HG03342 (cell line): ENCODE measurements around the gene ATP8B3.
"Not testable (repeated sequence)": the region's sequence is repeated elsewhere in the genome, so short reads cannot be mapped to it uniquely, and the experiment has no call there.

Experiments used
- ATAC-seq: cut with Tn5 transposase; IDR thresholded peaks from one replicate; pipeline ENCODE4 v1.9.1; 2021; ENCODE audit warnings: mild to moderate bottlenecking, moderate library complexity; ENCODE audit not compliant: unreplicated experiment

ATP8B3 gene

DNA sequence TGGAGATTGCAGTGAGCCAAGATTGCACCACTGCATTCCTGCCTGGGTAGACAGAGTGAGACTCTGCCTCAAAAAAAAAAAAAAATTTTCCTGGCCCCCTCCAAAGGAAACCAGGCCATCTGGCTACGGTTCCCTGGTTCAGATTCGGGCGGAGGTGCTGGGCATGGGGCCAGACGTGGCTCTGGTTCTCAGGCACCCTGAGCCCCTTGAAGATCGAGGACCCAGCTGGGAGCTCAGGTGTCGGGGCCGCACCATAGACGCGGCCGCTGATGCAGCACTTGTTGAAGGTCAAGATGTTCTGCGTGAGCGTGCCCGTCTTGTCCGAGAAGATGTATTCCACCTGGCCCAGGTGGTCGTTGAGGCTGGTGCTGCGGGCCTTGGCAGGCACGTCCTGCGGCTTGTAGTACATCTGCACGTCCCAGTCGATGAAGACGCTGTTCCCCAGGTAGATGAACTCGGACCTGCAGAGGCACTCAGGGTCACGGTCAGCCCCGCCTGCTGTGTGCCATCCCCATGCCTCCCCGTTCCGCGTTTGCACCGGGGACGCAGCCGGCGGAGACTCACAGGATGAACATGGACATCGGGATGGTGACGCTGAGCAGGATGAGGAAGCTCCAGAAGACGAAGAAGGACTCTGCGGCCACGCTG is 12.3 kb downstream of the ATP8B3 start:
- ATAC-seq = no peak

GRCh38 chr19:1797313-1797712 is 14.8 kb downstream of the ATP8B3 start:
- ATAC-seq = not testable (repeated sequence)

DNA sequence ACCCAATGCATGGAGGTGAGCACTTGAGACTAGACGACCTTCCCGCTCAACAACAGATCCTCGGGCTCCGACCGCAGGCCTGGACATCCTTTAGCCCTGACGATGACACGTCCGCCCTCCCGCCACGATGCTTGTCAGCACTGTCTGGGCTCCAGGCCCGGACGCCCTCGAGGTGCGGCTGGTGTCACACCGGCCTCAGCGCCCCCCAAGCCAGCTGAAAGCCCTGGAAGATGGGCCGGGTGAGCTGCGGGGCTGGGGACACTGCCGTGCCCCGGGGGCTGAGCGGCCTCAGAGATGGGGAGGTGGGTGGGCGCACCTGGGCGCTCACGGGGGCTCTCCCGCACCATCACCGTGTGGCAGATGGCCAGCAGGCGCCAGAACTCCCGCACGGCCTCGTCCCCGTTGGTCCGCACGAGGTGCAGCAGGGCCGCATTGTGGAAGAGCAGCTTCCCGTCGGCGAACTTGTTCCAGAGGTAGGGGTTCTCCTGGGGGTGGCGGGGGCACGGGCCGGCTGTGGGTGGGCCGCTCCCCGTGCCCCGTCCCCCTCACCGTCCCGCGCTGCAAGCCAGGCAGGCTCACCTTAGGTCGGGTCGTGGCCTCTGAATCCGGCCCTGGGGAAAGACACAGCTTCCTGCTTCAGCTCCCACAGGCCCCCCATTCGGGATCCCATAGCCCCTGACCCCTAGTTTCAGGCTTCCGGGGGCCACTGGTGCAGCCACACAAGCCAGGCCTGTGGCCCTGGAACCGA is 15.5 kb downstream of the ATP8B3 start:
- no peak for ATAC-seq

- ATAC-seq = no peak
These were observed 17.5 kb downstream of the ATP8B3 start for GRCh38 chr19:1794424-1795172.

GRCh38 chr19:1791879-1792278 is 20.2 kb downstream of the ATP8B3 start:
- ATAC-seq = no peak

DNA sequence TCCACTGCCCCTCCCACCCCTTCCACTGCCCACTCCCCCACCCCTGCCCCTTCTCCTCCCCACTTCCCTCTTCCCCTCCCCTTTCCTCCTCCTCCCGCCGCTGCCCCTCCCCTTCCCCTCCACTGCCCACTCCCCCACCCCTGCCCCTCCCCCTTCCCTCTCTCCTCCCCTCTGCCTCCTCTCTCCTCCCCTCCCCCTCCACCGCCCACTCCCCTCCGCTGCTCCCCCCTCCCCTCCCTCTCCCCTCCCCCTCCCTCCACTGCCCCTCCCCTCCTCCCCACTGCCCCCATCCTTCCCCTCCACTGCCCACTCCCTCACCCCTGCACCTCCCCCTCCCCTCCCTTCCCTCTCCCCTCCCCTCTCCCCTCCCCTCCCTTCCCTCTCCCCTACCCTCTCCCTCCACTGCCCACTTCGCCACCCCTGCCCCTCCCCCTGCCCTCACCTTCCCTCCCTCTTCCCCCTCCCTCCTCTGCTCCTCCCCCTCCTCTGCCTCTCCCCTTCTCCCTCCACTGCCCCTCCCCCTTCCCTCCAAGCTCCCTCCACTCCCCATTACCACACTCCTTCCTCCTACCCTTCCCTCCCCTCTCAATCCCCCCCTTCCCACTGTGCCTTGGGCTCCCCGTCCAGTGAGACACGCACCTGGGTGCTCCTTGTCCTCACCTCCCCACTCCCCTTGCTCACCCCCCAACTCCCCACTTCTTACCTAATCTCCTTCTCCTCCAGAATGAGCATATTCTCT is 21.9 kb downstream of the ATP8B3 start:
- ATAC-seq = no peak

GRCh38 chr19:1789261-1790041 is 22.6 kb downstream of the ATP8B3 start:
- ATAC-seq = no peak

DNA sequence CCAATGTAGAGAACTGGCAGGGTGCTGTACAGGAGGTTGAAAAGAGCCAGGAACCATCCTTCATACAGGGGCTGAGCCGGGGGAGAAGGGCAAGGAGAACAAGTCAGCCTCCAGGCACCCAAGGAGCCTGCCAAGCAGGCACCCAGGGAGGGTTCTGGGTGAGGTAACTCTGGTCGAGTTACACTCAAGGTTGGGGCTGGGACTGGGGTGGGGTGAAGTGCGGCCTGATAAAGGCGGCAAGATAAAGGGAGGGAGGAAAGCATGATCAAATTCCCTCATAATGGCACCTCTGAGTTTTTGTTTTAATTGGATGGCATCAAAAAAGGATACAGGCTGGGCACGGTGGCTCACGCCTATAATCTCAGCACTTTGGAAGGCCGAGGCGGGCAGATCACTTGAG is 25.0 kb downstream of the ATP8B3 start:
- no peak for ATAC-seq

DNA sequence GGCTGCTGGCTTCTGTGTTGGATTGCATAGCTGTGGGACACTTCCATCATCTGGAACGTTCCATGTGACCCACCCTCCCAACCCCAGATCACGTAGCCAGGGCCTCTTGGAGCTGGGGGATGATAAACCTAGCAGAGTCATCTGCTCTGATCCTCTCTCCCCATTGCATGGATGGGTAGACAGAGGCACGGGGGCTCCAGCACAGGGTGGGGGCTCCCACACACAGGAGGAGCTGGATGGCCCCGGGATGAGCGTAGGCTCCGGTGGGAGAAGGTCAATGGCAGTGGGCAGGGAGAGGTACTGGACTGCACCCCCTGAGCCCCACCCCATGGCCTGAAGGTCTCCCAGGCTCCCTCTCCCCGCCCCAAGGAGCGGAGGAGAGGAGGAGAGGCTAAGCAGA is 25.4 kb downstream of the ATP8B3 start:
- ATAC-seq = no peak

GRCh38 chr19:1785310-1785709 is 26.8 kb downstream of the ATP8B3 start:
- ATAC-seq = no peak

- no peak for ATAC-seq
These were observed 28.2 kb downstream of the ATP8B3 start for GRCh38 chr19:1783874-1784273.

DNA sequence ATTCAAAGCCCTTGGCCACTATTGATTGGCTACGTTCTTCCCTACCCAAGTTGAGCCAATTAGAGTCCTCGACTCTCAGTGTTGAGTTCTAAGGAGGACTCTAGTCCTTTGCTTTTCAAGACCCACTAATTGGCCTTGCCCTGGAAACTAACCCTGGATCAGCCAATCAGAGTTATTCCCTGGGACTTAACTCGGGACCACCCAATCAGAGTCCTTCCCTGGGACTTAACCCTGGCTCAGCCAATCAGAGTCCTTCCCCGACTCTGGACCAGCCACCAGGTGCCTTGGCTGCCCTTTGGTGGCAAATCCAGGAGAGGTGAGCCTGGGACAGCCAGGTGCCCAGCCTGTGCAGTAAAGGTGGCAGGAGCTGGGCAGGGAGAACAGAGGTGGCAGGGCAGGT is 28.7 kb downstream of the ATP8B3 start:
- no peak for ATAC-seq

DNA sequence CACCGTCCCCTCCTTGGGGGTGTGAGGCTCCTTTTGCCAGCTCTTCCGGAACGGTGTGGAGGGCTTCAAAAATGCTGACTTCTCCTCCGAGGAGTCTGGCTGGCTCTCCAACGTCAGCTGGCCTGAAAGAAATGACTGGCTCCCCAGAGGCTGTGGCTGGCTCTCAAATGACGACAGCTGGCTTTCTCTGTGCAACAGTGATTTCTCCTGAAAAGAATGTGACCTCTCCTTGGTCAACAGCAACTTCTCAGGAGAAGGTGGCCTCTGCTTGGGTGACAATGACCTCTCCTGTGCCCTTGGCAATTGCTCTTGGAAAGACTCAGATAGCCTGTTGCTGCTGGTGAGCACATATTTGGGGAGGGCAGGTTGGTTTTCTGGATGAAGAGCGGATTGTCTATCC is 29.6 kb downstream of the ATP8B3 start:
- ATAC-seq = no peak

DNA sequence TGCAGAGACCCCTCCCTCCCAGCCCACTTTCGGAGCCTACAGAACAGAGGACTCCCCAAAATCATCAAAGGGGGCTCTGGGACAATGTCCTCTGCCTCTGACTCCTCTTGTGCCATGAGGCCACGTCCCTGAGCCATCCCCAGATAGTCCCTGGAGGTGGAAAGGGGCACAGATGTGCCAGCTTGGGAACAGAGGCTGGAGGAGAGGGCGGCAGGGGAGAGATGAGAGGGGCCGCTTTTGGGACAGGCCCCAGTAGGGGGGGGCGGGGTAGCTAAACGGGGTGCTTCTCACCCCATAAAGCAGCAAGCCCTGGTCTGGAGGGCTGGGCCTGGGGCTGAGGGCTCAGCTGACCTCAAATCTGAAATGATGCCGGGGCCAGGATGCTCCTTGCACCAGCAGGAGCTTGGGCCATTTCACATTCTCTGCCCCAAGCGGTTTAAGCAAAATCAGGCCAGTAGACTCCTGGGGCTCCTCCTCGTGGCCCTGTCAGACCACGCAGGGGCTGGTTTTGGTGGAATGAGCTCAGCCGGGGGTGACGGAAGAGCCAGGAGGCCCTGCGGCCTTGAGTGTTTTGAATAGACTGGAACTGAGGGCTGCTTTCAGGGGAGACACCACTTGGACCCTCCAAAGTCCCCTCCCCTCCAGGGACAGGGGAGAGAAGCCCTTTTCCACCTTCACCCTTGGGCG is 31.7 kb downstream of the ATP8B3 start:
- ATAC-seq = no peak

DNA sequence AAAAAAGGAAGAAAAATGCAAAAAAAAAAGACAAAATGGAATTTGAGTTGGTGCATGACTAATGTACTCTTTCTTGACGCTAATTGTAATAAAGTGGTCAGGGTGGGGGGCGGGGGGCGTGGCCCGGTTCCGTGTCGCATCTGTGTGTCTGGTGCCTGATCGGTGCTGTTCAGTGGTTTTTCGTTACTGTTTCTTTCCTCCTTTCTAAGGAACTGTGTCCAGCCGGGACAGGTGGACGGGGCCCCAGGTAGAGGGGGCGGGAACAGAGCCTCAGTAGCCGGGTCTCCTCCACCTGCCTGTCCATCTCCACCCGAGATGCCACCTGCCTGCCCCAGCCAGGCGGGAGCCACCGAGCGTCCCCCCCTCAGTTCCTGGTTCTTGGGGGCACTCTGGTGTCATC is 32.5 kb downstream of the ATP8B3 start:
- no peak for ATAC-seq

- ATAC-seq = no peak
These were observed 34.9 kb downstream of the ATP8B3 start for GRCh38 chr19:1777149-1777548.

DNA sequence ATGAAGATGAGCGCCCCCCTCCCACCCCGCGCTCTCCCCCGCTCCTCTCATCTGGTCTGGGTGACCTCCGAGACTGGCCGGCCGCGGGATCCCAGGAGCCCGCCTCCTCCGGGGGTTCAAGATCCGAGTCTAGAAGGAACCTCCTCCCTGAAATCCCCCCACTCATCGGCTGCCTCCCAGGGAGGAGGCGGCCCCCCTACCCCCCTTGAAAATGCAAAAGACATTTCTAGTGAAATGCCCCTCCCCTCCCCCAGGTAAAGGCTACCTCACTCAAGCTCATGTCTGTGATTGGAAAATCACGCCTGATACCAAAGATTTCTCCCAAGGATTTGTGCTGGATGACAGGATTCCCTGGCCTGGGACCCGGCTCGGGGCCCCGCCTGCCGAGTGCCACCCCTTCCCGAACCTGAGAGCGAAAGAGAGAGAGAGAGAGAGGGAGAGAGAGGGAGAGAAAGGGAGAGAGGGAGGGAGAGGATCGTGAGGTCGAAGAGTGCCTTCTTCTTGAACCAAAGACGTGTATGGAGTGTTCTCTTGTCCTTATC is 35.4 kb downstream of the ATP8B3 start:
- ATAC-seq = no peak

GRCh38 chr19:1775951-1776605 is 36.0 kb downstream of the ATP8B3 start:
- ATAC-seq = no peak
